ENCODE data around the gene HSD3B1.
"Not testable (repeated sequence)": the region's sequence is repeated elsewhere in the genome, so short reads cannot be mapped to it uniquely, and the experiment has no call there.

Gene HSD3B1

DNA sequence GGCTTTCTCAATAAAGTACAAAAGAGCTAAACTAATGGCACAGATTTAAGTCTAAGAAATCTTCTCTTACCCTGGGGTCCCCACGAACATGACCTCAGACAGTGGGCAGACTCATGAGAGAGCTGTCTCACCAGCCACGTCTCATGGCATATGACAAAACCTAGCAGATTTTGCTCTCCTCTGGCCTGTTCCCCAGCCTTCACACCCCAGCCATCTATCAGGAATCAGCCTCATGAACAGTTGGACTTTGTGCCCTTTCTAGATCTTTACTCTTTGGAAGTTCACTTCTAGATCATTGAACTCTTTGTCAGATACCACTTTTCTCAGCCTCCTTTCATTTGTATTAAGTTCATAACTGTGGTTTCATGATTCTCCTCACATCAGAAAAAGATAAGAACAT, 14.2 kb upstream of the HSD3B1 start:
- DNase-seq (ENCODE audit: low read depth) = no peak

DNA sequence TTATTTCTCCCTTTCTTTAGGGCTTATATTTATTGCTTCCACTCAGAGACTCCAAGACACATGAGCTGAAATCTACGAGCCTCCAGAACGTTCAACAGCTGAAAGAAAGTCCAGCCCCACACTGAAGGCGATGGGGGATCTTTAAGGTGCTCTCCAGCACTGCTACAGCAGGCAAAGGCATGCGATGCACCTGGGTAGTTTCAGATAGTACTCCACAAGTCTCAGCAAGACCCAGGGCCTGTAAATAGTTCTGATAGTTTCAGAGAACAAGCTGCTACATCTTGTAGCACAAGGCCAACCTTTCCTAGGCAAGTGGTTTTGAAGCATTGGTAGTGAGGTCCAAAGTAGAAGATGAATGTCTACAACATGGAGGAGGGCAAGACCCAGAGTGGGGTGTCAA, 2.2 kb upstream of the HSD3B1 start:
- DNase-seq (ENCODE audit: low read depth) = no peak

DNA sequence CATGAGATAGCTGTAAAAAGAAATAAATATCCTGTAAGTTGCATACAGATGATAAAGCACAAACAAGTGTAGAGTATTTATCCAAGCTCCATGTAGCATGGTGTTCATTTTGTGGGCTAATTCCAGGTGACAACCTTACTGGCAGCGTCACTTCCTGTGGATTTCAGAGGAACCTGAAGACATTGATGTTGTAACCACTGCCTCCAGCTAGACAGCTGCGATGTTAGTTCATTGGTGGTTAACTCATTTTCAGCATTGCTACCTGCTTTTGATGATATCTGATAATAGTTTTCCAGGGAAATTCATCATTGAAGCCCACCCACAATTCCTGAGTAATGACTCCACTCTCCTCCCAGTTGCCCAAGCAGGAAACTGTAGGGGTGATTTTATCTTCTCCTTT, 3.0 kb downstream of the HSD3B1 start:
- DNase-seq (ENCODE audit: low read depth) = no peak

DNA sequence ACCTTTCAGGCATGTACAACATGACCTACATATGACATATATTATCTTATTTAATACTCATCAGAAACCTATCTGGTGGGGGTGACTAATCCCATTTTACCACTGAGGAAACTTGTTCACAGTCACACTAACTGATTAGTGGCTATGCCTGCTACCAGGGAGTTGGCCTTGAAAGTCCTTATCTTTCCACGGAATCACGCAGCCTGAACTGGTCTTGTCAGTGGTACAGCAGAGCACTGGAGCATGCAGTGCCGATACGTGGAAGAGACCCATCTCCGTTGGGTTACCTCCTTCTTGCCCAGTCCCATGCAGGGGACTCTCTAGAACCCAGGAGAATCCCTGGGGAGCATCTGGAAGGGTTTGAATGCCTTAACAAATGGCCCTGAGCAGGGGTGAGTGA, 8.2 kb downstream of the HSD3B1 start:
- no peak for DNase-seq (ENCODE audit: low read depth)

DNA sequence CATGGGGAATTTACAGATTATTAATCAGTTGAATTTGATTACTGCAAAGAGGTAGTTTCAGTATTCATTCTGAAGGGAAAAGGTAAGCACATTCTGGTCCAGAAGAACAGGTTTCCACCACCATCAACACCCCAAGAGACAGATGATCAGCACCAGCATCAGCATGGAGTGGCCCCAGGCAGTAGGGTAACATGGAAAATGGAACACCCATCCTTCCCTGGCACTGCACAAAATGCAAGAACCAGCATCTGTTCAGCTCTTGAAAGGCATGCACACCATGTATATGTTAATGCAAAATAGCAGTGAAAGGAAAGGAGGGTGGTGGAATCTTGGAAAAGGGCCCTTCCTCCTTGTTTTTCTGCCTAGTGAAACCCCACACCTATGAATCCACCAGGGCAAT, 9.2 kb downstream of the HSD3B1 start:
- no peak for DNase-seq (ENCODE audit: low read depth)

DNA sequence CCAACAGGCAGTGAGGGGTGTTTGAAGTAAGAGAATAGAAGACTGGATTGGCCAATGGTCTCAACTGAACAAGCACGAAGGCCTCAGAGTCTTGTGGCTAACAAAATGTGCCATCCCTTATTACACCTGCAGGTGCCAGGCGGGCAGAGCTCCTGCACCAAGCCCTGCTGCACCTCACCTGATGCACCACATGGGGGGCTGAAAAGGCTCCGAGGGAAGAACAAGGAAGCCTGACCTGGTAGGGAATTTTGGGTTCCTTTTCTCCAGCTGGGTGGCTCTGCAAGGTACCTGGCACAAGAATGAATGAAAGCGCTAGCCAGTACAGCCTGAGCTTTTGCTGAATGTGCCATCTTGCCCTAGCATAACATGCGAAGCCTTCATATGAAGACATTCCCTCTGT, 9.7 kb downstream of the HSD3B1 start:
- no peak for DNase-seq (ENCODE audit: low read depth)

DNA sequence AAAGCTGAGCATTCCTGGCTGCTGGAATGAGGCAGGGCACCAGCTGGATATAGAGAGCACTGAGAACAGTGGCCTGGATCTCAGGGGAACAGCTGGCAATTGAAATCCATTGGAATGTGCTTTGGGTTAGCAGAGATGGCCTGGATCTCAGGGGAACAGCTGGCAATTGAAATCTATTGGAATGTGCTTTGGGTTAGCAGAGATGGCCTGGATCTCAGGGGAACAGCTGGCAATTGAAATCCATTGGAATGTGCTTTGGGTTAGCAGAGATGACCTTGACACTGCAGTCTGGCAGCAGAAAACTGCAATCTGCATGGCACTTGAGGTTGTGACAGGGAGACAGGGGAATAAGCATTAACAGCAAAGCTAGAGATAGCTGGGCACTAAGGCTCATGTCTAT, 10.7 kb downstream of the HSD3B1 start:
- DNase-seq (ENCODE audit: low read depth) = not testable (repeated sequence)

DNA sequence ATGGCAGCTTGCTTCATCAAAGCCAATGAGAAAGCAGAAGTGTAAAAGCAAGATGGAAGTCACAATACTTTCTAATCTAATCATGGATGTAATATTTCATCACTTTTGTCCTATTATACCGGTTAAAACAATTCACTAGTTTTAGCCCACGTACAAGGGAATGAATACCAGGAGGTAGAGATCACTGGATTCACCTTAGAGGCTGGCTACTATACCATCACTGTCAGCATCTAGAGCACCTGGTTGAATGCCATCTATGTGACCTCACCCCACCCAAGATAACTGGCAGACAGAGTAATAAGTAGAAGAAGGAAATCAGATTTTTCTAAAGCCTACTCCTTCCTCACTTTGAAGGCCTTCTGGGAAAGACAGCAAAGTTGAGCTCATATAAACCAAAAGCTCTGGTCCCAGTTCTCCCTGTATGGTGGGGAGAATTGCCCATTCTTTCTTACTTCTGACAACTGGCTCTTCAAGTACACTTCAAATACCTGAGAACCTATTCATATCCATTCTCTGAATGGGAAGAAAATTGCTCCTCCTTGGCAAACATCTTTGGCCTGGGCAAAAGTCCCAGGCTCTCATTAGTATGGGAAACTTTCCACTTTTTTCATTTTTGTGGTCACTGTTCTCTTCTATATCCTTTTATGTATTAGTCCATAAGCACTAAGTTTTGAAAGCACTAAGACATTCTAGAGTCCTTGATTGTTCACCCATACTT, 24.8 kb downstream of the HSD3B1 start:
- DNase-seq (ENCODE audit: low read depth) = no peak

DNA sequence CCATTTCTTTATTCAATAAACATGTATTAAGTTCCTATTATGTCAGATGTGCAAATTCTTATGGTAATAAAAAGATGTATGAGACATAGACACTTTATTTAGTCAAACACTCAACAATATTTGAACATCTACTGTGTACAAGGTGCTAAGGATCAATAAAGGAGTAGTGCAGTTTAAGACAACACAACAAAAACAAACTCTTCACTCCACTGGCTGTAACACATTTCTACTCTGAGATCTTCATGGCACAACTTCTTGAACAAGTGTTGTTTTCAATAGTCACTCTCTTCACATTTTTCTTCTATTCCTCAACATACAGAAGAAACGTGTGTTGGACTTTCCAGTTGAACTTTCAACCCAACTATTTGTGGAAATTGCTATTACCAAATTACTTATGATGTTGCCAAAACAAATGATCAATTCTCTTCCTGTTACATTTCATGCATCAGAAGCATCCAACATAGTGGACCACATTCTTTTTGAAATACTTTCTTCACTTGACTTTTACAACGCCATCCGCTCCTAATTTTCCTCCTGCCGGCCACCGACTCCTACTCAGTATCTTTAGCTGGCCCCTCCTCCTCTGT, 25.4 kb downstream of the HSD3B1 start:
- DNase-seq (ENCODE audit: low read depth) = no peak

DNA sequence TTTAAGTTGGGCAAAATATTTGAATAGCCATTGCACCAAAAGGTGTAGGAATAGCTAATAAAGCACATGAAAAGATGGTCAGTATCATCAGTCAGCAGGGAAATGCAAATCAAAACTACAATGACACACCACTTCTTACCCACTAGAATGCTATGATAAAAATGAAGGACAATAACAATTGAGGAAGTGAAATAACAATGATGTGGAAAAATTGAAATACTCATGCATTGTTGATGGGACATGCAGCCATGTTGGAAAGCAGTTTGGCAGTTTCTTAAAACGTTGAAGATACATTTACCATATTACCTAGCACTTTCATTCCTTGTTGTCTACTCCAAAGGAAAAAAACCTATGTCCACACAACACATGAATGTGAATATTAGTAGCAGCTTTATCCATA, 28.4 kb downstream of the HSD3B1 start:
- no peak for DNase-seq (ENCODE audit: low read depth)

DNA sequence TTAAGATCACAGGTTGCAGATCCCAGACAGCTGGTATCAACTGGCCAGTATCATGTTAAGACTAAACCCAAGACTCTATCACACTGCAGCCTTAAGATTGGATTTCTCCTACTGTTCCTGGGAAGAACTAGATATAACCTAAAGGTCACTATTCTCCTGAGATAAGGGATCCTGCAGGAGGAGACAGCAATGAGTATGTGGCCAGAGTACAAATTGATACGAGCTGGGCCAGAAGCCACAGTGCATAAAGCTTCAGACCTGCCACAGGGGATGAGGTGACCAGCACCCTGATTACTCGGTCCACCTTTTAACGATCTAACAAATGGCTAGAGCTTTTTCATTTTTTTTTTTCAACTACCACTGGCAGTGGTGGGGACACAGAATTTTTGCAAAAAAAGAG, 31.0 kb downstream of the HSD3B1 start:
- DNase-seq (ENCODE audit: low read depth) = no peak

DNA sequence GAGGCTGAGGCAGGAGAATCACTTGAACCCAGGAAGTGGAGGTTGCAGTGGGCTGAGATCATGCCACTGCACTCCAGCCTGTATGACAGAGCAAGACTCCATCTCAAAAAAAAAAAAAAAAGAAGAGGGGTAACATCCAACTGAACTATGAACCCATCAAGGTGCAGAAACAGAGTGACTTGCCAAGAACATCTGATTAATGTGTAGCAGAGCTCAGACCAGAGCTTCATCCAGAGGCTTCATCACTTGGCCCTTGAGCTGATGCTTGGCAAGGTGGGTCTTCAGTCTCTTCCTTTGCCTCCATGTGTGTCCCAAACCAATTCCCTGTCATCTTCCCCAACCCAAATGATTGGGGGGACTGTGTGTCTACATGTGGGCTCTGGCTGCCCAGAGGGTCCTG, 32.6 kb downstream of the HSD3B1 start:
- no peak for DNase-seq (ENCODE audit: low read depth)

DNA sequence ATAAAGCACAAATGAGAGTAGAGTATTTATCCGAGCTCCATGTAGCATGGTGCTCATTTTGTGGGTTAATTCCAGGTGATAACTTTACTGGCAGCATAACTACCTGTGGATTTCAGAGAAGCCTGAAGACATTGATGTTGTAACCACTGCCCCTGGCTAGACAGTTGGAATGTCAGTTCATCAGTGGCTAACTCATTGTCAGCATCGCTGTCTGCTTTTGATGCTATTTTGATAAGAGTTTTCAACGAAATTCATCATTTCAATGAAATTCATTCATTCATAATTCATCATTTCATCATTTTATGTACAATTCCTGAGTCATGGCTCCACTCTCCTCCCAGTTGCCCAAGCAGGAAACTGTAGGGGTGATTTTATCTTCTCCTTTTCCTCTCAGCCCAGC, 34.4 kb downstream of the HSD3B1 start:
- DNase-seq (ENCODE audit: low read depth) = no peak

DNA sequence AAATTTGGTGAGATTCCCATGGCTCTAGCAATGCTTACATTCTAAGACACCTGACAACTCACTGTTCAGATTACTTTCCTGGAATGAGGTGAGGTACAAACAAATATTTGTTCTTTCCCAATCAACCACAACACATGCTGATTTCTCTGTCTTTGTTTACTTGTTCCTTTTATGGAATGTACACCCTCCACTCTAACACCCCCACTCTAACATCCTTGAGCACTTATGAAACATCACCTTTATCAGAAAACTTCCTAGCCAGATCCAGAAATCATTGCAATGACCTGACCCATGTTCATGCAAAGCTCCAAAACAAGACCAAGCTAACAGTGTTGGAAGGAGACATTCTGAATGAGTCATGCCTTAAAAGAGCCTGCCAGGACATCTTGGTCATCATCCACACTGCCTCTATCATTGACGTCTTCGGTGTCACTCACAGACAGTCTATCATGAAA, 35.5 kb downstream of the HSD3B1 start:
- DNase-seq (ENCODE audit: low read depth) = no peak

DNA sequence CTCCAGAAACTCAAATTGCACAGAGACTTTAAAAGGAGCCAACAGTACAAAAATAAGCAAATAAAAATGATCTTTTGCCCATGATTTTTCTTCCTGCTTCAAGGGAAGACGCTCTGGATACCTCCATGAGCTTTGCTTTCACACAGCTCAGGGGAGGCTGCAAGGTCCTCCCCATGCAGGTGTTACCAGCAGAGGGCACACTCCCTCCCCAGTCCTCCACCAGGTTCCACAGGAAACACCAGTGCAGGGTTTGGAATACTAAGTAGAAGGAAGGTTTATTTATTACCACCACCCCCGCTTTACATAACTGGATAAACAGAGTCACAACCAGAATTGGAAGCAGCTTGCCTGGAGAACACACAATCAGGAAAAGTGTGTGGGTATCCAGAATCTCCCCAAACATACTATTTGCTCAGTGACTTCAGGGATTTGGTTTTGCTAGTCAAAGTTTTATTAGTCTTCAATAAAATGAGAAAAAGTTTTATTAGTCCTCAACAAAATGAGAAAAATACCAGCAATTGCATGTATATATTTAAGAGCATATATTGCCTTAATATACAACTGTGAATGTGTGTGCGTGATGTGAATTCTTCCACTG, 37.3 kb downstream of the HSD3B1 start:
- no peak for DNase-seq (ENCODE audit: low read depth)

DNA sequence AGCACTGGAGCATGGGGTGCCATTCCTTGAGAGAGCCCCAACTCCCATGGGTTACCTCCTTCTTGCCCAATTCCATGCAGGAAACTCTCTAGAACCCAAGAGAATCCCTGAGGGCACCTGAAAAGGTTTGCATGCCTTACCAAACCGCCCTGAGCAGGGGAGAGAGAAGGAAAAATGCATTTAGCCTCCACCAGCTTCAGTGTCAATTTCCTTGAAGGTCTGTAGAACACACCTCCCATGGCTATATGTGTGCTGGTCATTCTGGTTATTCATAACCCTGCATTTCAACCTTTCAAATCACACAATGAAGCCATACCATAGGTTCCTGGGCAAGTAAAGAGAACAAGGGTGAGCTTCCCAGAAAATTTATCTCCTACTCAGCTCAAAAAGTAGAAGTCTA, 39.6 kb downstream of the HSD3B1 start:
- DNase-seq (ENCODE audit: low read depth) = no peak

DNA sequence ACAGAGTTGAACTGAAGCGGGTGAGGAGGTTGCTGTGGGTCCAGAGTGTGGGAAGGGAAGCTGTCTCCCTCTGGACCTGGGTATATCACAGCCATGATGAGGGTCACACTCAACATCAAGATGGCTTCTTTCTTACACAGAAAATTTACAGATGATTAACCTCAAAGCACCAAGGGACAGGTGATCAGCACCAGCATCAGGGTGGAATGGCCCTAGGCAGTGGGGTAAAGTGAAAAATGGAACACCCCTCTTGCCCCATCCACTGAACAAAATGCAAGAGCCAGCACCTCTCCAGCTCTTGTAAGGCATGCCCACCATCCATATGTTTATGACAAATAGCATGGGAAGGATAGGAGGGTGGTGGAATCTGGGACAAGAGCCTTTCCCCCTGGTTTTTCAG, 40.3 kb downstream of the HSD3B1 start:
- DNase-seq (ENCODE audit: low read depth) = no peak

DNA sequence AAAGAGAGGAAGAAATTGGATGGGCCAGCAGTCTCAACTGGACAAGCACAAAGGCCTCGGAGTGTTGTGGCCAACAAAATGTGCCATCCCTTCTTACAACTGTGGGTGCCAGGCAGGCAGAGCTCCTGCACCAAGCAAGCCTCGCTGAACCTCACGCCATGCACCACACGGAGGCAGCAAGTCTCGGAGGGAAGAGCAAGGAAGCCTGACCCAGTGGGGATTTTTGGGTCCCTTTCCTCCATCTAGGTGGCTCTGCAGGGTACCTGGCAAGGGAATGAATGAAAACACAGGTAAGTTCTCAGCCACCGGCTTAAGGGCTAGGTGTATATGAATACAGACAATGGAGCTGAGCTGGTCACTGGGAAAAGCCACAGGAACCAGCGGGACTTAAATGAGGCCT, 40.8 kb downstream of the HSD3B1 start:
- no peak for DNase-seq (ENCODE audit: low read depth)

DNA sequence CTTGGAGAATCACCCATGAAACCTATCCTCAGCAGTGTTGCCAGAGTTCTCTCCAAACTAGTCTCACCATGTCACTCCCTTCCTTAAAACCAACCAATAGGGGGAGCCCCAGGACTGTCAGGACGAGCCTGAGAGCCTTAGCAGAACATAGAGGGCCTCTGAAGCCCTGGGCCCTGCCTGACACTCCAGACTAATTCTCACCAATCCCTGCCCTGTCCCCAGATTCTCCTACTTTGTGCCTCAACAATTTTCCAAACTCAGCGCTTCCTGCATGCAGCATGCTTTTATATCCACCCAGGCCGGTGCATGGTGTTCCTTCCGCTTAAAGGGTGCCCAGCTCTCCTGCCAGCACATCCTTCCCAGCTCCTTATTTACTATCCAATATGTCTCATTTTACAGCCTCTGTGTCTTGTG, 42.7 kb downstream of the HSD3B1 start:
- DNase-seq (ENCODE audit: low read depth) = no peak

DNA sequence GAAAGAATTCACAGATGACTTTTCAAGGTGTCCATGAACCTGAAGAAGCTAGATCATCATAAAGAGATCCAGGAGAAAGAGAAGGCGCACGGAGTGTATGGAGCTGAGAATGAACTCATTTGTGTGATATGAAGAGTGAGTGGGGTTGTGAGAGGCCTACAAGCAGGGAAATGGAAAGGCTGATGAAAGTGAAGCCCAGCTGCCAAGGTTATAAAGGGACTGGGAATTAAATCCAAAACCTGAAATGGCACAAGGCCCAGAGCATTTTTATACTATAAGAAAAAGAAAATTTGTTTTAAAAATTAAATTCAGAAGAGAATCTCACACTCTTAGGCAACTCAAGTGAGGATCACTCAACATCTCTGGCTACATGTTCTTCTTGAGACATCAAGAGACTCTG, 43.4 kb downstream of the HSD3B1 start:
- DNase-seq (ENCODE audit: low read depth) = no peak

DNA sequence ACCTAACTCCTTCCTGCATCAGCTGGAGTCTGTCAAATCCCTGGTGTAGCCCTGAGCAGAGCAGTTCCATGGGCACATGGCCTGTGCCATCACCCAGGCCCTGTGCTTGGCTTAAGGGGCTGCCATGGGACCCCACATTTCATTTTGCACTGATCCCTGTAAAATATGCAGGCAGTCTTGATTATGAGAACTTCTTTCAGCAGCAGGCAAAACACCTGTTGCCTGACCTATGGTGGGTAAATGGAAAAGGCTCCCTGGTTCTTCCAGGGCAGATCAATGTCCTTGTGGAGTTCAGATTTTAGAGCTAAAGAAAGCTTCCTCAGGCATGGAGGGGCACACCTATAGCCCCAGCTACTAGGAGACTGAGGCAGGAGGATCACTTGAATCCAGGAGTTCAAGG, 44.2 kb downstream of the HSD3B1 start:
- no peak for DNase-seq (ENCODE audit: low read depth)

DNA sequence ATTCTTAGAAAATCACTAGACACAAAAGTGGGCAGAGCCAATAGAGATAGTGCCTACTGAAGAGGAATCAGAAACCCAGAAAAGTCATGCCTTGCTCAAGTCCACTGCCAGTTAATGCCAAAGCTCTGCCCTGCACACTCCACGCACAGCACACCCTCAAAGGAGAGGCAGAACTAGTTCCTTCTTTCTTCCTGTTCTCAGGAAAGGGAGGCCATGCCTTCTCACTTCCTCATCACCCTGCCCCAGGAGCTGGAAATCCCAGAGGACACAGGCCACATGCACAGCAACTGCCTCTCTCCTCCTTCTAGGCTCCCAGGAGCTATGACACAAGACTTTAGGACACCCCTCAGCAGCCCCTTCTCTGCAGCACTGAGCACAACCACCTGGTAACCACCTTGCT, 45.6 kb downstream of the HSD3B1 start:
- not testable (repeated sequence) for DNase-seq (ENCODE audit: low read depth)

DNA sequence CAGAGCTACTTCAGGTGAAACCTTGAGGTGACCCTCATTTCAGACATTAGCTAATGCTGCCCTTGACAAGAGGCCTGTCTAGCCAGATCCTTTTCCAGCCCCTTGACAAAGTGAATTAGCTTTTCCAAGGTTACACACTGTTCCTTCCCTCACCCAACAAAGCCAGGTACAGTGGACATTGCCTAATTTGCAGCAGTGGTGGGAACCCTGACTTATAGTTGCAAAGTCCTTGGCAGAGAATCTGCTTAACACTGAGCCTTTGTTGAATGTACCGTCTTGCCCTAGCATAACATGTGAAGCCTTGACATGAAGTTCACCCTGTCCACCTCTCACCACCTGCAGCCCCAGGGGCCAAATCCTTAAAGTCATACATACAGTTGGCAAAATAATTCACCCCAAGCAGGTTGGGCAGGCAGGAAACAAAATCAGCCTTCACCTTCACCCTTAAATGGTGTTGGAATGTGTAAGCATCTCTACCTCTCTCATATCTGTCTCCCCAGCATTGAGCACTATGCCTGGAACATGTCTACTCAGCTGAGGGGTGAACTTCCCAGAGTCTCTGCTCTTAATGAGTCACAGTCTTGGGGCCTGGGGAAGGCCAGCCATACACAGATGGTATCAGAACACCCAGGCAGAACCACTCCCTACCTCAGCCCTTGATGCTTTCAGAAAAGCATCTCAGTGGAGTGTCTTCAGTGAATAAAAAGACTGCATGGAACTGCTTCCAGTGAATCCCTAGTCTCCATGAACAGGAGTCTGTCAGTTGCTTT, 46.5 kb downstream of the HSD3B1 start:
- DNase-seq (ENCODE audit: low read depth) = not testable (repeated sequence)

Measured in HS-5 (cell line).